ENCODE data around the gene CCDC61.

GRCh38 chr19:45995715-45996385 lies 583 bp downstream of the CCDC61 start:
- TF ChIP-seq CTCF (conservative IDR thresholded peaks at IDR 0.05): no peak
- no peak for TF ChIP-seq EZH2 (IDR thresholded peaks at IDR 0.05; ENCODE audit: low read depth)

All from PC-9 (cell line).